Kidney (tissue), 14 donors: ENCODE results near the gene MXRA7. TPM values are rescaled to one million over a fixed set of nuclear protein-coding genes. Genes with fewer than 3 reads are reported as not detected.

Experiments
- DNase-seq, 5 donors: peaks; one replicate each; pipeline ENCODE4 v3.0.0-alpha.2; 2013 to 2020
- FAIRE-seq: peaks from 2 replicates; lab custom pipeline; 2012; peaks lifted over from hg19 to GRCh38; lab: Jason Lieb, UNC
- H3K27ac ChIP-seq, 2 donors: one replicate each; pipeline ENCODE4 v1.7.0; 2013; ENCODE audit warnings: low read depth in 2 of 2, low read length in 2 of 2, inconsistent platforms in 1 of 2
- H3K27me3 ChIP-seq: one replicate; pipeline ENCODE4 v1.7.1; 2013; ENCODE audit warnings: low read length, inconsistent platforms; ENCODE audit not compliant: control insufficient read depth, insufficient read depth
- H3K36me3 ChIP-seq, 3 donors: one replicate each; pipeline versions ENCODE4 v1.7.0 to v1.7.1; 2013; ENCODE audit warnings: low read length in 3 of 3, control low read depth in 1 of 3, inconsistent platforms in 1 of 3; ENCODE audit not compliant: insufficient read depth in 3 of 3, control insufficient read depth in 2 of 3
- H3K4me1 ChIP-seq, 3 donors: one replicate each; pipeline versions ENCODE4 v1.7.0 to v1.7.1; 2013; ENCODE audit warnings: low read length in 3 of 3, inconsistent platforms in 1 of 3, low read depth in 1 of 3; ENCODE audit not compliant: control insufficient read depth in 2 of 3, insufficient read depth in 2 of 3
- H3K4me3 ChIP-seq, 3 donors: one replicate each; pipeline versions ENCODE4 v1.7.0 to v1.8.1; 2013; ENCODE audit warnings: low read length in 3 of 3, control low read depth in 1 of 3, inconsistent platforms in 1 of 3
- H3K9ac ChIP-seq, 3 donors: one replicate each; pipeline versions ENCODE4 v1.7.0 to v1.7.1; 2013; ENCODE audit warnings: low read length in 3 of 3, control low read depth in 1 of 3, inconsistent platforms in 1 of 3
- H3K9me3 ChIP-seq, 3 donors: one replicate each; pipeline versions ENCODE4 v1.7.0 to v1.7.1; 2013; ENCODE audit warnings: low read length in 3 of 3, control low read depth in 1 of 3, inconsistent platforms in 1 of 3; ENCODE audit not compliant: control insufficient read depth in 2 of 3, insufficient read depth in 1 of 3
- CTCF ChIP-seq: IDR thresholded peaks from 3 replicates; pipeline ENCODE4 v1.5.1; 2012; ENCODE audit warnings: mild to moderate bottlenecking, moderate library complexity, borderline replicate concordance; ENCODE audit not compliant: insufficient read depth; ENCODE audit errors: extremely low read depth
- intact Hi-C: fragments of 100-400 bp; cut with DNase I; formaldehyde crosslinking; loops from one replicate; pipeline ENCODE4 v1.11.1; 2022
- polyA plus RNA-seq: library from polyadenylated mRNA; stranded (reverse); fragments of 350-450 nt; fragmentation: Illumina TruSeq; extraction: RNeasy Lipid Tissue Mini Kit (QIAGEN cat#74804); gene quantifications from one replicate; pipeline ENCODE4 v1.2.3, GENCODE V29; 2014; ENCODE audit warnings: low read depth, low replicate concordance; ENCODE audit not compliant: insufficient read depth
- total RNA-seq: library from RNA; stranded (reverse); fragmentation: NEBNext Ultra II Directional; extraction: Animal tissue kit (Norgen Biotek cat#: 25700); gene quantifications from one replicate; pipeline ENCODE4 v1.2.1, GENCODE V29; 2021
- donor health status: control.
- donor health status: control.
- donor health status: control.
- donor health status: control.
- donor health status: control.
- donor health status: DM: yes; HTN: yes; CAD: no.
- donor health status: Normal renal cell carcinoma (clear cell type).

MXRA7 gene
- total and polyA plus RNA-seq, 2 donors from 2014 or later = 72.4 to 130 TPM

- Histone ChIP-seq H3K36me3 (no peaks in the 10 kb centered on the region), H3K9me3 (no peaks in the 10 kb centered on the region), H3K4me1 (peaks cover 3 to 16% (median 14%) of the 10 kb centered on the region in 3 donors), H3K9ac (peak overlapping the region; percentile 65 to 94 (median 86)), H3K27me3 (no peaks in the 10 kb centered on the region), H3K27ac (peak overlapping the region; percentile 88 to 95), H3K4me3 (peak overlapping the region; percentile 73 to 94 (median 92))
- intact Hi-C loops = no loop called here
- TF ChIP-seq CTCF = no peak
- FAIRE-seq = no peak
- peak in 2 of 5 donors; percentile 32 to 35 for DNase-seq
Measured at GRCh38 chr17:76672270-76672851, 38.4 kb downstream of the MXRA7 start.

- no peak for TF ChIP-seq CTCF
- H3K9me3 ChIP-seq = no peaks in the 10 kb centered on the region
- H3K9ac ChIP-seq = peak overlapping the region; percentile 65 to 94 (median 86)
- intact Hi-C loops = no loop called here
- no peaks in the 10 kb centered on the region for H3K36me3 ChIP-seq
- FAIRE-seq = no peak
- H3K27me3 ChIP-seq = no peaks in the 10 kb centered on the region
- peak overlapping the region; percentile 88 to 95 for H3K27ac ChIP-seq
- H3K4me3 ChIP-seq = peak overlapping the region; percentile 73 to 94 (median 92)
- no peak for DNase-seq
- H3K4me1 ChIP-seq = peaks cover 3 to 19% (median 16%) of the 10 kb centered on the region in 3 donors
Measured at GRCh38 chr17:76671912-76672262, 38.9 kb downstream of the MXRA7 start.

GRCh38 chr17:76671123-76671911 is 39.4 kb downstream of the MXRA7 start:
- peak overlapping the region; percentile 86 to 94 (median 87) for H3K9ac ChIP-seq
- no peaks in the 10 kb centered on the region for H3K9me3 ChIP-seq
- intact Hi-C loops = no loop called here
- no peaks in the 10 kb centered on the region for H3K36me3 ChIP-seq
- no peaks in the 10 kb centered on the region for H3K27me3 ChIP-seq
- no peak for TF ChIP-seq CTCF
- peak overlapping the region; percentile 73 to 94 (median 92) for H3K4me3 ChIP-seq
- FAIRE-seq (peak; percentile 97), DNase-seq (peak; percentile 100)
- peaks cover 3 to 19% (median 16%) of the 10 kb centered on the region in 3 donors for H3K4me1 ChIP-seq
- H3K27ac ChIP-seq = peak overlapping the region; percentile 95
